A549 treated with ZK216348 at 1 μM for 4 hours (cell line): ENCODE measurements around the gene HOXC4. TPM values are rescaled to one million over a fixed set of nuclear protein-coding genes. Genes with fewer than 3 reads are reported as not detected.

Experiments used
- total RNA-seq: library from RNA; stranded (reverse); fragments of 200-300 nt; extraction: Qiagen RNA extraction; gene quantifications from 5 replicates; pipeline ENCODE4 v1.2.3, GENCODE V29; 2022; ENCODE audit warnings: low read depth

HOXC4 gene
- total RNA-seq = 1.7 to 3.9 TPM (median 3.8 TPM) in 5 replicates

GRCh38 chr12:54053751-54054741 lies at the start of gene HOXC4:
TSS of gene HOXC4 (plus strand) at chr12:54053835. CDS start at chr12:54053923, 88 bp downstream.

DNA sequence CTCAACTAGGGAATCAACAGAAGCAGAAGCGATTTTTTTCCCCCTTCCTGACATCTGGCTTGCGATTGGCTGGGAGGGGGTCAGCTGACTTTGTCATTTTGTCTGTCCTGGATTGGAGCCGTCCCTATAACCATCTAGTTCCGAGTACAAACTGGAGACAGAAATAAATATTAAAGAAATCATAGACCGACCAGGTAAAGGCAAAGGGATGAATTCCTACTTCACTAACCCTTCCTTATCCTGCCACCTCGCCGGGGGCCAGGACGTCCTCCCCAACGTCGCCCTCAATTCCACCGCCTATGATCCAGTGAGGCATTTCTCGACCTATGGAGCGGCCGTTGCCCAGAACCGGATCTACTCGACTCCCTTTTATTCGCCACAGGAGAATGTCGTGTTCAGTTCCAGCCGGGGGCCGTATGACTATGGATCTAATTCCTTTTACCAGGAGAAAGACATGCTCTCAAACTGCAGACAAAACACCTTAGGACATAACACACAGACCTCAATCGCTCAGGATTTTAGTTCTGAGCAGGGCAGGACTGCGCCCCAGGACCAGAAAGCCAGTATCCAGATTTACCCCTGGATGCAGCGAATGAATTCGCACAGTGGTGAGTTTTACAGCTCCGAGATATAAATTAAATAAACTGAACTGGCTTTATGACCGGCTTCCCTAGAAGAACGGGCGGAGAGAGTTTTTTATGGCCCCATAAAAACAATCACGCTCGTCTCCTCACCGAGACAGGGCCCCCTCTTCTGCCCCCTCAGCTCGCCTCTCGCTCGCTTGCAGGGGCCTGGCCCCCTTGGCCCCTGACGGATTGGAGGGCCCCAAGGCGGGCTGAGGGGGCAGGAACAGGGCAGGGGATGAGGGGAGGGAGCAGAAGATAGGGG lies 25.1 kb upstream of the HOXC4 start, which contains the start of gene HOXC6:
TSS of gene HOXC6 (plus strand) at position 127 of the 888 bp plus-strand sequence. CDS start at position 209, 82 bp downstream.

GRCh38 chr12:54032627-54033100 lies 21.0 kb upstream of the HOXC4 start, which contains the start of gene HOXC5:
TSS of gene HOXC5 (plus strand) at chr12:54033050. CDS start at chr12:54033123, 73 bp downstream.

Other genes with a start within 250 kb of the HOXC4 start
- 11.6 to 22.7 TPM (median 15.6 TPM) in 5 replicates for gene HOXC13, start 115.0 kb upstream of the HOXC4 start, total RNA-seq
- gene HOXC12, start 98.9 kb upstream of the HOXC4 start, total RNA-seq = not detected in 5 replicates
- 0.49 to 0.76 TPM (median 0.55 TPM) in 5 replicates for gene HOXC11, start 80.7 kb upstream of the HOXC4 start, total RNA-seq
- gene HOTAIR, start 78.9 kb upstream of the HOXC4 start, total RNA-seq = 0.16 to 0.33 TPM (median 0.25 TPM) in 4 of 5 replicates, not detected in the other
- 2.5 to 3.6 TPM (median 2.9 TPM) in 5 replicates for gene HOXC10, start 68.7 kb upstream of the HOXC4 start, total RNA-seq
- gene HOXC9, start 53.7 kb upstream of the HOXC4 start, total RNA-seq = 13.2 to 16.3 TPM (median 15.3 TPM) in 5 replicates
- 4.5 to 6.0 TPM (median 5.3 TPM) in 5 replicates for gene HOXC8, start 44.9 kb upstream of the HOXC4 start, total RNA-seq
- 3.5 to 6.0 TPM (median 5.2 TPM) in 5 replicates for gene HOXC6, start 25.4 kb upstream of the HOXC4 start, total RNA-seq
- 0.39 to 0.60 TPM (median 0.53 TPM) in 5 replicates for gene HOXC5, start 20.8 kb upstream of the HOXC4 start, total RNA-seq
- 22.3 to 35.6 TPM (median 33.0 TPM) in 5 replicates for gene SMUG1, start 135.2 kb downstream of the HOXC4 start, total RNA-seq
- 18.0 to 30.7 TPM (median 26.2 TPM) in 5 replicates for gene CBX5, start 226.3 kb downstream of the HOXC4 start, total RNA-seq
- 1,510 to 3,025 TPM (median 1,619 TPM) in 5 replicates for gene HNRNPA1, start 226.9 kb downstream of the HOXC4 start, total RNA-seq
- gene NFE2, start 247.2 kb downstream of the HOXC4 start, total RNA-seq = not detected in 5 replicates